ENCODE results near the gene EPHA1.

Gene EPHA1

DNA sequence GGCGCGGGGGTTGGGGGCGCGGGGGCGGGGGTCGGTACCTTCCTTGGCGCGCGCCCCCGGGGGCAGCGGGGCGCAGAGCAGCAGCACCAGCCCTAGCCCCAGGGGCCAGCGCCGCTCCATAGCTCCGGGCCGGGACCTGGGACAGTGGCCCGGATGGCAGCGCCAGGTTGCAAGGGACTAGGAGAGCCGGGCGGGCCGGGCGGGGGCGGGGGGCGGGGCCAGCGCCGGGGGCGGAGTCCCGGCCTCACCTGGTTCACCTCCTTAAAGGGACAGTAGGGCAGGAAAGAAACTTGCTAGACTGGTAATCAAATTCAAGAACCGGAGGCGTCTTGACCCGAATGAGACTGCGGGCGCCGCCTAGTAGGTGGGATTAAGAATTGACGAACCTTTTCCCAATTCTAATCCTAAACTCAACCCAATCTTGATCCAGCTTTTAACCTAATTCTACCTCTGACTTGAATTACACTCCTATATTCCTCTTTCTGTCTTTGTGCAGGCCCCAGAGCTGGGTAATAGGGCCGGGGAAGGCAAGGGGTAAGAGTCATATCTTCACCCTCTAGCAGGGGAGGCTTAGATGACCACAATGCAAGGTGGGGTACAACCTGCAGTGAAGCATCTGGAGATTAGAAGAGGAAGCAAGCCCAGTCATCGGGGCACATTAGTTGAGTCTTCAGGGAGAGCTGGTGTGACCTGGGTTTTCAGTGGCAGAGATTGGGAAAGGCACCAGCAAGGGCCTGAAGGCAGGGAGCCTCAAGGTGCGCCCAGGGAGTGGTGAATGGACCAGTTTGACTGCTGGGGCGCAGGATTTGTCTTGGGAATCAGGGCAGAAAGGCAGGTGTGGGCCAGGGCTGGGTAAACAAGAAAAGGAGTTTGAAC is at the start of gene EPHA1:
EPHA1 (minus strand) TSS at position 171 of the 876 bp plus-strand sequence; CDS start at position 120, 51 bp downstream.
- peak; percentile 23 for DNase-seq

DNA sequence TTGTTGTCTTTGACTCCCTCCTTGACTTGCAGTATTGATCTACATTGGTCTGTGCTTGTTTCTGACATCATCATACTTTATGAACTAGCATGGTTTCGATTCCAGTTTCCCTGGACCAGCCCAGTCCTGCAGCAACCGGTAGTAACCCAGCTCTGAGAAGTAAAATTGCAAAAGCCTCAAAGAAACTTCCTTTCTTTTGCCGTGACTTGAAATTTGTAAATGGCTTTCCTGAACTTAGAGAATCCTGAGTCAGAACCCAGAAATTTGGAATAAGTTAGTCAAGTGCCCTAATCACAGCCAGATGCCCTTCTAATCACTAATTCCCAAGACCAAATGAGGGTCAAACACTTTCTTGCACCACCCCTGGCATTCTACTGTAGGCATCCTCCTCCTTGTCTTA is 49.6 kb upstream of the EPHA1 start:
- DNase-seq, result no peak

DNA sequence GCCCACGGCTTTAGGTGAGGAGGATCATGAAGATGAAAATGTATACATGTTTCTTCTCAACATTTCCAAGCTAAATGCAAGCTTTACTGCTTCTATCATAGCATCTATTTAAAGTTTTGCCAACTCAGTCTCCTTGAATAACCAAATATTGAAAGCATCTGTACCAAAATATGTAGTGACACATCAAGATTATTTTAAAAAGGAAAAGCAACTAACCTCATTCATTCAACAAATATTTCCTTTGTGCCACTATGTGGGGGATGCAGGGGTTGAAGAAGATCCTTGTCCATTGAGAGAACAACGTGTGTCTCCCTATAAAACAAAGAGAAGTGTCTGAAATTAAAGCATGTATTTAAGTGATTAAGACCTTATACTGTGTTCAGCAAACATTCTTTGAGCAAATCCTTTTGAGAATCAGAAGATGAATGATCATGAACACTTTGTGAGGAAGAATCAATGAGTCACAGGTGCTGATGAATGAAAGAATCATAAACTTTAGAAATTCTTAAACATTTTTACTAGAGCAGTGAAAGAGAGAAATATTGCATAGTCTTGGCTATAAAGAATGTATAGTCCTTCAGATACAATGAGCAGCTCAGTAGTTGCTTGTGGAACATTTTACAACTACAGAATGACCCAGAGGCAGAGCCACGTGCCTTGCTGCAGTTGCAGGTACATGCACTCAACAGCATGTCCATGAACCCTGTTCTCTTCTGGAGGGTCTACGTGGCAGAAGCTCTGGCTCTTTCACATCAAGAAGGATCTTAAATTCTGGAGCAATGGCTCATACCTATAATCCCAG is 48.5 kb upstream of the EPHA1 start:
- DNase-seq, result no peak

DNA sequence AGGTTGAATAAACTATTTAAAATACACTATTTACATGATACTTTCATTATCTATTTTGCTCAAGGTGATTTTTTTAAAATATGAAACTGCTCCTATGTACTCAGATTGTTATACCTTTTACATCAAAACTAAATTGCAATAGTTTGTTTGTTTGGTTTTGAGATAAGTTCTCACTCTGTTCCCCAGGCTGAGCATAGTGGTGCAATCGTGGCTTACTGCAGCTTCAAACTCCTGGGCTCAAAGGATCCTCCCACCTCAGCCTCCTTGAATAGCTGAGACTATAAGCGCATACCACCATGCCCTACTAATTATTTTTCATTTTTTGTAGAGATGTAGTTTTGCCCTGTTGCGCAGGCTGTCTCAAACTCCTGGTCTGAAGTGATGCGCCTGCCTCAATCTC is 47.3 kb upstream of the EPHA1 start:
- DNase-seq, result no peak

DNA sequence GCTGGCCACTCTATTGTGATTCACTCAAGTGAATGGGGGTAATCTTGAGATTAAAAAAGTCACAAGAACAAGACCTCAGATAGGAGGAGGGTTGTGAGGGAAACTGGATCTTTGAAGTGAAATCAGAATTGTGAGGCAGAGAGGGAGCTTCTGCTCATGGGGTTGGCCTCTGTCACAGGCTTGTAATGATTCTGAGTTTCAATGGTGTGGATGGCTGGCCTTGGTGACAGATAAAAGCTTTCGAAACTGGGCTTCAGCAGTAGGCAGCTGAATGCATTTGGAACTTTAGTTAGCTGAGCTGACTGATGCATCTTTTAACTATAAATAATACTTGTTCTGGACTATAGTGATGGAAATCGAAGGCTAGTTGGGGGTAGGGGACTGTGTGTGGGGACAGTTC is 46.8 kb upstream of the EPHA1 start:
- no peak for DNase-seq

DNA sequence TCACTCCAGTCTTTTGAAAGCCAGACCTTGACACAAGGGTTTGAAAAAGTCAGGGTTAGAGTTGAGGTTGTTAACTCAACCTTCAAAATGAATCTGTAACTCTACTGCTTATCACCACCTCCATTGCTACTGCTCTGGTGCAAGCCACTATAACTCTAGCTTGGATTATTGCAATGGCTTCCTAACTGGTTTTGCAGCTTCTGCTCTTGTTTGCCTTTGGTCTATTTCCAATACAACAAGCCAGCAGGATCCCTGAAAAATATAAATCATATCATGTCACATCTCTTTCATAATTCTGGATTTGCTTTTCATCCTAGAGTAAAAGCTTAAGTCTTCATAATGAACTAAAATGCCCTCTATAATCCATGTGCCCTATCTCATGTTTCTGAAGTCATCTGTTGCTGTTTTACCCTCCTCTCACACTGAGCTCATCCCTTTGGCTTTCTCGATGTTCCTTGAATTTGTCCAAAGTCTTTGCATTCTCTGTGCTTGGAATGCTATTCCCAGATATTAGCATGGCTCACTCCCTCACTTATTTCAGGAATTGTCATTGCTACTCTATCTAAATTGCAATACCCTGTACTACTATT is 45.5 kb upstream of the EPHA1 start:
- no peak for DNase-seq

DNA sequence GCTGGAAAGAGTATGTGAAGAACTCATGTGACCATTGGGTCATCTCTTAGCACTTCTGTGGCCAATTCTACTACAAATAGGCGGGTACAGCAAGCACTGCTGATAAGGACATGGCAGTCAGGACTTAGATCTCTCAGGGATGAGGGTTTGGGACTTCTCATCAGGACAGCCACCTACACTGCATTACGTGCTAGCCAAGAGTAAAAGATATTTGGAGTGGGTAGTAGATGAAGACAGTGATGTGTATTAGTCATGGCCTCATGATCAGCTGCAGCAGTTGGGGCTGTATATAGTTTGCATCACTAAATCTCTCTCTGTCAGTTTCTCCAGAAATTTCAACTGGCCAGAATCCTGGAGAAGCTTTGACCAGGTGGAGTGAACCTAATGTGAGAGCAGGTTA is 43.8 kb upstream of the EPHA1 start:
- DNase-seq, result no peak

DNA sequence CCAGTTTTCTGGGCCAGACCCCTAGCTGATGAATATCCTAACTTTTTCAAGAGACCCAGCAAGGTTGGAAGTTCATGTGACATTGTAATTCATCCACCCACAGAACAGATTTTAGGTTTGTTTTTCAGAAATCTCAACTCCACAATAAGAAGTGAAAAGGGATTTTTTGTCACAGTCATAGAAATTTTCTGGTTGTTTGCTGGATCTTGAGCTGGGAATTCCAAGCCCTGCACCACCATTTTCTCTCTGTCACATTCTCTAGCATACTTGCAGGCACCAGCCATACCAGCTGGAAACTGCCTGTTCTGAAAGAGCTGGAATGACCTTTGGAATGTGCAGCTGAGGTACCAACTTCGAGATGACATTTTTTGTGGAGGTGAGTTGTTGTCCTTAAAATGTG is 43.1 kb upstream of the EPHA1 start:
- DNase-seq, result no peak

DNA sequence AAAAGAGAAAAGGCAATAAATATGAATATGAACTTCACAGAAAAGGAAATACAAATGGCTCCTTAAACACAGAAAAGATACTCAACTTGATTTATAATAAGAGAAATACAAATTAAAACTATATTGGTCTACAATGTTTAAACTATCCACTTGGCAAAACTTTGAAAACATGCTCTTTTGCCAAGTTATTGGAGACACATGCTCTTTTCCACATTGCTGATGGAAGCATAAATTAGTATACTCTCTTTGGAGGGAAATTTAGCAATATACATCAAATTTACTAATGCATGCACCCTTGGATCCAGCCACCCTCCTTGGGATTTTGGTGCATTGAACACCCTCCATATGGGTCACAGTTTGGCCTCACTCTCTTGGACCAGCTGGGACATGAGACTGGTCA is 42.5 kb upstream of the EPHA1 start:
- DNase-seq, result no peak

DNA sequence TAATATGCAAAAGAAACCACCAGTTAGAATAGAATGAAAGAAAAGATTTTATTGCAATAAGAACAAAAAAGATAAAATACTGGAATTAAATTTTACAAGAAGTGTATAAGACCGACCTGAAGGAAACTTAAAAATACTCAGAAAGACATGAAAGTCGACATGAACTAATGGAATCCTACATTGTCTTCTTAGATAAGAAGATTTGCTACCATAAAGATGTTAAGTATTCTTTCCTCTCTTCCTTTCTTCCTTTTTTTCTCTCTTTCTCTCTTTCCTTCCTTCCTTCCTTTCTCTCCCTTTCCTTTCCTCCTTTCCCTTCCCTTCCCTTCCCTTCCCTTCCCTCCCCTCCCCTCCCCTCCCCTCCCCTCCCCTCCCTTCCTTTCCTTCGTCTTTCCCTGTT is 41.1 kb upstream of the EPHA1 start:
- DNase-seq, result no peak

DNA sequence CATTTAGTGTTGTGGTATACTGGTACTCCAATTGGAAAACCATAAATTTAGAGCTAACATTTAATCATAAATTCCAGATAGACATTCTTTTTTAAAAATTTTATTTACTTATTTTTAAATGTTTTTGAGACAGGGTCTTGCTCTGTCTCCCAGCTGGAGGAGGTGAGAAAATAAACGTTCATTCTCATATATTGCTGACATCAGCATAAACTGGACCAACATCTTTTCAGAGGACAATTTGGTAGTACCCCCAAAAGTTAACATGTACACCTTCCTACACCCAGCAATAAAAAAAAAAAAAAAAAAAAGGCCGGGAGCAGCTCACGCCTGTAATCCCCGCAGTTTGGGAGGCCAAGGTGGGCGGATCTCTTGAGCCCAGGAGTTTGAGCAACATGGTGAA is 39.8 kb upstream of the EPHA1 start:
- no peak for DNase-seq

DNA sequence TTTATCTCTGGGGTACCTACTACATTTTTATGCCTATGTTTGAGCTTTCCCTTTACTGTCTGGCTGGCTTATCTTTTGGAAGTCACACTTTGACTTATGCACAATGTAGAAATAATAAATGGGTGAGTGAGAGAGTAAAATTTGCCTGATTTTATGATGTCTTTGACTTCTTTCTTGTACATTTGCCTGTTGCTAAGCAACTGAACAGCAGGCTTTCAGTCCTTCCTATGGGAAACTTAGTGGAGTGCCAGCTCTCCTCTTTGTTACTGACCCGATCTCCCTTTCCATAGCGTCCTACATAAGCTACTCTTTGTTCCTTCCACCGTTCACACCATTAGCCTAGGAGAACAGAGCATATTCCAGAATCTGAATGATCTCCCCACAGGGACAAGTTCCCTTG is 38.8 kb upstream of the EPHA1 start:
- no peak for DNase-seq

DNA sequence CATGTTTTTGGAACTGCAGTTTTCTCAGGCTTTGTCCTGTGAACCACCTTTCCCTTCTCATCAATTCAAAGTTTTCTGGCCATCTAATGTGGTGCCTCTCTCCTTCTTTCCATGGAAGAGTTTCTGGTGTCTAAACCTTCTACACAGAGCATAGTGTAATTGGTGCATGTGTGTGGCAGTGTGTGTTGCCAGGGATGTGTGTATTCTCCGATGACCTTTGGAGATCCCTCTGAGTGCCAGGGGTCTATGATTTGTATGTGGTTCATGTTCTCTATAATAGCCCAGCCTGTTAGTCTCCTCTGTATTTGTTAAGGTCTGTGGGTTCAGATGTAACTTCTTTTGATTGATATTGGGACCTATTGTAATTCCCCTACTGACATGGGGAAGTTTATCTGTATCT is 36.1 kb upstream of the EPHA1 start:
- no peak for DNase-seq

DNA sequence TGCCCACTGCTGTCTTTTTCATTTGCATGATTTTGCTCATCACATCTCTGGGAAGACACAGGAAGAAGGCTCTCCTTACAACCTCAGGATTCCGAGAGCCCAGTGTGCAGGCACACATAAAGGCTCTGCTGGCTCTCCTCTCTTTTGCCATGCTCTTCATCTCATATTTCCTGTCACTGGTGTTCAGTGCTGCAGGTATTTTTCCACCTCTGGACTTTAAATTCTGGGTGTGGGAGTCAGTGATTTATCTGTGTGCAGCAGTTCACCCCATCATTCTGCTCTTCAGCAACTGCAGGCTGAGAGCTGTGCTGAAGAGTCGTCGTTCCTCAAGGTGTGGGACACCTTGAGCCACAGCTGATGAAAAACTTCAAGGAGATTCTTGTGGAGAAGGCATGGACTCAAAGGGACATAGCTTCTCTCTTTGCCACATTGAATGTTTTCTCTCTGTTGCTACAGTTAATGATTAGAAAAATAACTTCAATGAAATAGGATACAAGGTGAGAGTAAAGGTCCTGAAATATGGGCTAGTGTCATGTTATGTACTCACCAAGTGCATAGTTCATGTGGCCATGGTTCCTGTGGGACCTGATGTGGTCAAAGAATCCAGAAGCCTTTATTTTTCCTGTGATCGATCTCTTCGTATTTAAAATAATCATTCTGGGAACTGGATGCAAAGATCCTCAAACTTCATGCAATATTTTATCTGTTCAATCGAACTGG is 35.6 kb upstream of the EPHA1 start:
- DNase-seq, result no peak

DNA sequence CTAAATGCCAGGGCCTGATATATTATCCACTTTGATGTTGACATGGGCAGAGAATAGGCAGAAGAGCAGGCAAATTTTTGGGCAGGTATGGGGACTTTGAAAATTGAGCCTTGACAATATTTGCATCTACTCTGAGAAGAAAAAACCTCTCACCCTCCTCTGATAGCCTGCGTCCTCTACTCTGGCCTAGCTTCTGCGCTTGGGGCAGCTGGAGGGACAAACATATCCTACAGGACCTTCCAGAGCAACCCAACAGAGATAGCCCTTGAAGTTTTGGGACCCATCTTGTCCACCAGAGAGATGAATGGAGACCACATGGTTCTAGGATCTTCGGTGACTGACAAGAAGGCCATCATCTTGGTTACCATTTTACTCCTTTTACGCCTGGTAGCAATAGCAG is 34.5 kb upstream of the EPHA1 start, which contains the start of gene TAS2R60:
TAS2R60 (plus strand) TSS at position 301 of the 400 bp plus-strand sequence; CDS start at position 301, 0 bp downstream.
- no peak for DNase-seq

DNA sequence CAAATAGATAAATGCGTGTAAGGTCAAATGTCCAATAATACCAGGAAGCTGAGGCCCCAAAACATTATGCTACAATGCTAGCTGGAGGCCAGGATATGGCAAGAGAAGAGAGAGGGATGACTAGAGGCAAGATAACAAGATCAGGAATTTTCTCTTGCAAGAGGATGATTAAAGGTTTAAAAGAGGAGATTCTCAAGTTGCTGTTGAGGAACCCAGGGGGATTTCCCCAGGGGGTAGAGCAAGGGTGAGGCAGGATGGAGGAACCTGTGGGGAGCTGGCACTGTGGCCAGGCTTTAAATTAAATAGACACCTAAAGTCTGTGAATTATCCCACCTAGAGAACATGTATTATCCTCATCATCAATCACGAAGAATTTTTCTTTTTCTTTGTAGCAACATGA is 31.2 kb upstream of the EPHA1 start:
- no peak for DNase-seq

DNA sequence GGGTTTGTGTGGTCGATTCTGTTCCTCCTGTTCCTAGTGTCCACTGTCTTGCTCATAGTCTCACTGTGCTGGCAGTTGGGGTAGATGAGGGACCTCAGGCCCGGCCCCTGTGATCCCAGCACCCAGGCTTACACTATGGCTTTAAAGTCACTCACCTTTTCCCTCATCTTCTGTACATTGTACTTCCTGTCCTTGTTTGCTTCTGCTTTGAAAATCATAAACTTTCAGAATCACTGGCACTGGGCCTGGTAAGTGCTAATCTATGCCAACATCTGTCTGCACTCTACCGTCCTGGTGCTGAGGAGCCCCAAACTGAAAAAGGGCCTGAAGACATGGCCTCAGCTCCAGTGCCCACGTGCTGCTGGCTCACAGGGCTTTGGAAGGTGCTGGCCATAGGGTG is 28.9 kb upstream of the EPHA1 start:
- no peak for DNase-seq

DNA sequence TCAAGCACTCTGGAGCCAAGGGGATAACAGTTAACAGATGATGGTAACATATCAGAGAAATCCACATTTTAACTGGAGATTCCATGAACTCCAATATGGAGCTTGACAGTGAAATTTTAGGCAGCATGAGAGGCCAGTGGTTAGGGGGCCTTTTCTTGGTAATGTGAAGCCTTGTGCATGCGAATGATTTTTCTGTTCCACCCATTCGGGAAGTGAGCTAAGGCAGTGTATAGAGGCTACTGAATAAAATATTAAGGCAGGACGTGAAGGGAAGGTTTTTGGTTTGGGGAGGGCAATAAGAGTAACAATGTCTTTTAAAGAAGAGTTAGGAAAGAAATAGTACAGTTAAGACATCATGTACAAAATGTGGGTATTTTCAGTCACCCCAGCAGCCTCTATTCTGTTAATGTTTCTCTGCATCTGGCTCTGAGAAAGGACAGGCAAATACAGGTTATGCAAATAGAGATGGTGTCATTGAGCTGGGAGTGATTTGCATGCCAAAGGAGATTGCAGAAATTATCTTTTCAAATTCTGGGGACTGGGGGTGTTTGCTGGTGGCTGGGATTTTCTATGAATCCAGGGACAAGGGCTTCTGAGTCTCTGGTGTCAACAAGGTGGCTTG is 27.8 kb upstream of the EPHA1 start:
- DNase-seq, result no peak

DNA sequence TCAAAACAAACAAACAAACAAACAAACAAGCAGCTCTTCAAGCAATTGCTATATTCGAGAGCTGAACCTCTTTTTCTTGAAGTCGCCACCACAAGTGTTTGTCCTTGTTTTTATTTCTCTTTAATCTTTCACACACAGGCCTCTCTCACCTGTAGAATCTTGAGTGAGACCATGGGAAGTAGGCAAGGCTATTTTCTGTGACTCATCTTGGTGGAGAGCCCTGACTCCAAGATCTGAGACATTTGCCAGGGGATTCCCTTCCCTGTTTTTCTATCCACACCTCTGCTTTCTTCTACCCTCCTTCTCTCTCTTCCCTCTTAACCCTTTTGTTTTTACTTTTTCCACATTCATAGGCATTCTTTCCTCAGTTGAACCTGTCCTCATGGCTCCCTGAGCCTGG is 26.6 kb upstream of the EPHA1 start:
- DNase-seq, result no peak

DNA sequence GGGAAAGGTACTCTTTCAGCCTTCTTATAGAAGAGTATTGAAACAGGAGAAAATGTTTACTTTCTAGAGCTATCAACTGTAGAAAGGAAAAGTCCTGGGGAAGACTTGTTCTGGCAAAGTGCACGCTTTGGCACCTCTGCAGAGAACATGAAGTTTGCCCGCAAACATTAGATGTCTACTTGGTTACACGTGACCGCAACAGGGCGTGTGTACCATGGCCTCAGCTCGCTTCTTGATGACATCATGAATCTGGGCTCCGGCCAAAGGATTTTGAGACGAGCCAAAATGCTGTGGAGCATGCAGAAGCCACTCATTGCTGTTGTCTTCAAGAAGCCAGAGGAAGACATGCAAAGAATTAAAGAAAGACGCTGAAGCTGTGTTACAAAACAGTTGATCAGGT is 26.0 kb upstream of the EPHA1 start:
- DNase-seq, result no peak

DNA sequence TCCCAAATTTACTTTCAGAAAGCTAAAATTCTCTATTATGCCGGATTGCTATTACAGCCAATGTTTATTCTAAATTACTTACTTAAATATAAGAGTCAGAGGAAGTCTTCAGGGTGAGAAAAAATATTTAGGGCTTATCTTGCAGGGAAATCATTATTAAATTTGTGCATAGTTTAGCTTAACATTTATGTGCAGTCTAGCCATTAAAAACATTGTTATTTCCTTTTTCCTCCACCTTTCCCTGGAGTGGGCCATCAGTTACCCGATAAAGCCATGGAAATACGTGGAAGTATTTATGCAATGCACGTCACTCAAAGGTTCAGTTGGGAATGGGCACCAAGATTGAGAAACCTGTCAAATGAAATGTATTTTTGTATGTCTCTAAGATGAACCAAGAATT is 25.1 kb upstream of the EPHA1 start:
- DNase-seq, result no peak

DNA sequence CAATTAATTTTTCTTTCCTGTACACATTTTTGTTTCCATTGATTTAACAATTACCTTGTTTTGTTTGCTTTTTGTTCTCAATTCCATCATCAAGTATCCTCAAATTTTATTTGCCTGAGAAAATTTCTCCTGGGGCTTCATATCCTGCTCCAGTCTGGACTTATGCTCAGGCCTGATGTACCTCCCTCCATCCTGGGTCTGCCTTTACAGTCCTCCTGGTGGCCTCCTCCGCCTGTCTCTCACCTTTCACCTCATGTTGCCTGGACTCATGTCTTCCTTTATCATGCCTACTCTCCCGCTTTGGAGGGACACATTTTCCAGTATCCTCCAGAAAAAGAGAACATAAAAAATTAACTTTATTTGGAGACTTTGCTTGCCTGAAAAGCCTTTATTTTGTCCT is 22.5 kb upstream of the EPHA1 start:
- no peak for DNase-seq

Measured in NCI-H2081 treated with DMSO at 0.1 percent for 48 hours (cell line).